Endothelial cell of umbilical vein (primary cell): Measurements from ENCODE around the gene PTGDS. TPM values are rescaled to one million over a fixed set of nuclear protein-coding genes. Genes with fewer than 3 reads are reported as not detected.

Experiments used
- BruUV-seq: library from RNA; stranded (reverse); fragments of 400-500 nt; replicated peaks from 2 replicates; lab custom pipeline; 2021; lab: Mats Ljungman, UMichigan
- CTCF ChIA-PET: fragments of 300-600, 350-600 bp; sonication (Branson Sonifier 250); formaldehyde crosslinking; loops from one replicate; lab custom pipeline; 2021; ENCODE audit warnings: antibody characterized with exemption, inconsistent platforms; lab: Charles Lee
- POLR2A ChIA-PET: fragments of 300-600, 350-600 bp; sonication (Branson Sonifier 250); formaldehyde crosslinking; loops from one replicate; lab custom pipeline; 2021; ENCODE audit warnings: antibody characterized with exemption, inconsistent platforms; lab: Charles Lee
- DNase-seq: peaks from one replicate; pipeline ENCODE4 v3.0.0-alpha.2; 2011; ENCODE audit warnings: low read depth, low spot score
- FAIRE-seq: peaks from 2 replicates; lab custom pipeline; 2011; peaks lifted over from hg19 to GRCh38; lab: Jason Lieb, UNC
- H2AFZ ChIP-seq: 2 replicates; pipeline ENCODE4 v1.6.0; 2012; ENCODE audit warnings: low read depth, low read length, control low read depth, inconsistent platforms
- H3K27ac ChIP-seq: 2 replicates; pipeline ENCODE4 v1.5.1; 2011; ENCODE audit warnings: low read depth, mild to moderate bottlenecking, control low read depth, low read length, moderate library complexity; ENCODE audit not compliant: insufficient read depth
- H3K27me3 ChIP-seq, 2 experiments: 2 replicates each; pipeline versions ENCODE4 v1.6.0 to v1.6.1; 2011; ENCODE audit warnings: low read length in 2 of 2, mixed read lengths in 1 of 2; ENCODE audit not compliant: control insufficient read depth in 2 of 2, insufficient read depth in 2 of 2
- H3K36me3 ChIP-seq, 2 experiments: 2 replicates in 1 of 2; 3 replicates in 1 of 2; pipeline ENCODE4 v1.5.1; 2011; ENCODE audit warnings: low read length in 2 of 2, mild to moderate bottlenecking in 1 of 2, moderate library complexity in 1 of 2; ENCODE audit not compliant: control insufficient read depth in 2 of 2, insufficient read depth in 2 of 2; ENCODE audit errors: extremely low read depth in 1 of 2
- H3K4me1 ChIP-seq: 3 replicates; pipeline ENCODE4 v1.5.1; 2011; ENCODE audit warnings: mild to moderate bottlenecking, low read length; ENCODE audit not compliant: control insufficient read depth, insufficient read depth; ENCODE audit errors: extremely low read depth
- H3K4me2 ChIP-seq: 2 replicates; pipeline ENCODE4 v1.6.1; 2011; ENCODE audit warnings: low read length, control low read depth, mixed read lengths; ENCODE audit not compliant: insufficient read depth
- H3K4me3 ChIP-seq, 3 experiments: fragments of 200-600 bp in 1 of 3; sonication (generic), shearing (Covaris generic) in 1 of 3; replicated peaks in 1 of 3; 2 replicates each; pipeline ENCODE4 v1.5.1; 2011 to 2016; ENCODE audit warnings: control low read depth in 3 of 3, low read length in 3 of 3, mild to moderate bottlenecking in 2 of 3, inconsistent platforms in 1 of 3, low read depth in 1 of 3, moderate library complexity in 1 of 3; ENCODE audit not compliant: insufficient read depth in 1 of 3
- H3K79me2 ChIP-seq: 2 replicates; pipeline ENCODE4 v1.6.0; 2012; ENCODE audit warnings: low read length, inconsistent platforms; ENCODE audit not compliant: control insufficient read depth, insufficient read depth
- H3K9ac ChIP-seq: replicated peaks from 2 replicates; pipeline ENCODE3; 2011; ENCODE audit warnings: low read length, control low read depth; ENCODE audit not compliant: insufficient read depth; ENCODE audit errors: extremely low read depth
- H3K9me1 ChIP-seq: replicated peaks from 3 replicates; pipeline ENCODE4 v1.6.0; 2011; ENCODE audit warnings: mild to moderate bottlenecking, low read length; ENCODE audit not compliant: control insufficient read depth, insufficient read depth; ENCODE audit errors: extremely low read depth
- H3K9me3 ChIP-seq: replicated peaks from 2 replicates; pipeline ENCODE4 v1.5.1; 2012; ENCODE audit warnings: low read length, inconsistent platforms; ENCODE audit not compliant: control insufficient read depth, insufficient read depth
- H4K20me1 ChIP-seq: replicated peaks from 2 replicates; pipeline ENCODE3; 2011; ENCODE audit warnings: mild to moderate bottlenecking, low read length; ENCODE audit not compliant: control insufficient read depth, insufficient read depth; ENCODE audit errors: extremely low read depth
- CTCF ChIP-seq, 2 donors: IDR thresholded peaks; 1 replicate in 1 of 2; 2 replicates in 1 of 2; pipeline ENCODE4 v1.5.1; 2011; ENCODE audit warnings: low read length in 2 of 2, mild to moderate bottlenecking in 2 of 2, moderate library complexity in 2 of 2, control low read depth in 1 of 2, inconsistent platforms in 1 of 2, low read depth in 1 of 2; ENCODE audit not compliant: insufficient read depth in 1 of 2; ENCODE audit errors: extremely low read depth in 1 of 2
- EZH2 ChIP-seq: IDR thresholded peaks from 2 replicates; pipeline ENCODE4 v1.6.1; 2012; ENCODE audit warnings: borderline replicate concordance, low read depth, mild to moderate bottlenecking, moderate library complexity, low read length, inconsistent platforms; ENCODE audit not compliant: severe bottlenecking
- FOS ChIP-seq: IDR thresholded peaks from 2 replicates; pipeline ENCODE4 v1.6.1; 2011; ENCODE audit warnings: mild to moderate bottlenecking, low read length, moderate library complexity, borderline replicate concordance; ENCODE audit not compliant: insufficient read depth
- GATA2 ChIP-seq: IDR thresholded peaks from 2 replicates; pipeline ENCODE4 v1.7.0; 2011; ENCODE audit warnings: low read depth, mild to moderate bottlenecking, moderate library complexity, mixed read lengths, low read length; ENCODE audit not compliant: insufficient read length, insufficient read depth
- JUN ChIP-seq: IDR thresholded peaks from 2 replicates; pipeline ENCODE4 v1.6.1; 2011; ENCODE audit warnings: borderline replicate concordance, low read depth; ENCODE audit not compliant: insufficient read length, insufficient read depth
- MAX ChIP-seq: IDR thresholded peaks from 2 replicates; pipeline ENCODE4 v1.6.1; 2011; ENCODE audit not compliant: insufficient read depth, insufficient read length
- MYC ChIP-seq: IDR thresholded peaks from one replicate; pipeline ENCODE4 v1.6.1; 2011; ENCODE audit warnings: mild to moderate bottlenecking, low read depth, low read length
- POLR2A ChIP-seq: IDR thresholded peaks from 2 replicates; pipeline ENCODE4 v1.6.1; 2012; ENCODE audit warnings: low read depth, mild to moderate bottlenecking, control low read depth, low read length
- POLR2AphosphoS5 ChIP-seq: IDR thresholded peaks from 2 replicates; pipeline ENCODE4 v1.6.1; 2012; ENCODE audit warnings: low read depth, mild to moderate bottlenecking, control low read depth, low read length, moderate library complexity; ENCODE audit not compliant: insufficient read depth
- dilution Hi-C: fragments of 300-500 bp; cut with MboI; formaldehyde crosslinking; loops from one replicate; pipeline ENCODE4 v1.15.0; 2019; ENCODE audit warnings: low sequenced_read_pairs; ENCODE audit not compliant: extremely low pct_ligation_motif_present
- intact Hi-C: fragments of 100-400 bp; cut with micrococcal nuclease; formaldehyde crosslinking; loops from one replicate; pipeline ENCODE4 v1.10.0; 2022
- polyA plus RNA-seq, 4 experiments: library from polyadenylated mRNA; depleted of rRNA in 3 of 4; stranded (reverse) in 3 of 4; unstranded in 1 of 4; fragments of >200 nt; gene quantifications; 2 replicates each; pipeline versions ENCODE4 v1.2.1 to v1.2.3, GENCODE V29; 2011 to 2012; ENCODE audit warnings: missing spikeins in 1 of 4
- total RNA-seq: library from RNA; stranded (reverse); gene quantifications from 2 replicates; pipeline ENCODE4 v1.2.3, GENCODE V29; 2021

The PTGDS gene
- total and polyA plus RNA-seq, 2 donors (not counting 3 experiments of a cell fraction or from before 2014, with no cell fraction given) = not detected

GRCh38 chr9:137026828-137027227 is 49.5 kb downstream of the PTGDS start:
- DNase-seq (no peak), FAIRE-seq (no peak)
- Histone ChIP-seq H3K4me1 (peaks cover 12% of the 10 kb centered on the region), H2AFZ (no peak overlapping the region), H3K27me3 (no peaks in the 10 kb centered on the region), H3K4me2 (no peak overlapping the region), H3K36me3 (no peaks in the 10 kb centered on the region), H3K9me3 (no peaks in the 10 kb centered on the region), H3K4me3 (no peak overlapping the region), H3K27ac (no peak overlapping the region), H4K20me1 (no peaks in the 10 kb centered on the region), H3K9ac (no peak overlapping the region), H3K9me1 (no peaks in the 10 kb centered on the region), H3K79me2 (no peaks in the 10 kb centered on the region)
- no TSS peak for BruUV-seq
- POLR2A ChIA-PET = no interaction called here
- CTCF ChIA-PET = interaction anchor here (0.8 to 4.5 kb wide), 9 partner anchors 8 to 249 kb away, joined by 3 to 28 read pairs (median 4); no protein-coding TSS in a partner anchor
- no peak for TF ChIP-seq GATA2
- no peak for TF ChIP-seq MYC
- no peak for TF ChIP-seq POLR2A
- no peak for TF ChIP-seq JUN
- no peak for TF ChIP-seq FOS
- no peak for TF ChIP-seq MAX
- TF ChIP-seq EZH2 = no peak
- no peak for TF ChIP-seq POLR2AphosphoS5
- no peak for TF ChIP-seq CTCF (IDR thresholded peaks at IDR 0.05; ENCODE audit: extremely low read depth in 1 of 2, insufficient read depth in 1 of 2, low read depth in 1 of 2, low read length in 2 of 2)
- intact Hi-C loops (no loop called here), dilution Hi-C loops (no loop called here)
